Upper lobe of left lung (tissue), 6 donors: ENCODE data around the gene STIP1. TPM values are rescaled to one million over a fixed set of nuclear protein-coding genes. Genes with fewer than 3 reads are reported as not detected.

Experiments used
- ATAC-seq, 2 donors: fragments of 200-7000 bp; cut with Tn5 transposase; one replicate each; pipeline ENCODE4 v1.9.1; 2022; ENCODE audit warnings: mild to moderate bottlenecking in 2 of 2, moderate library complexity in 2 of 2; ENCODE audit not compliant: low FRiP score in 2 of 2
- DNase-seq, 2 donors: peaks; one replicate each; pipeline ENCODE4 v3.0.0-alpha.2; 2019 to 2020
- H3K27ac ChIP-seq, 4 donors: fragments of 200-600 bp; sonication (generic); one replicate each; pipeline ENCODE4 v1.5.1; 2016 to 2019
- H3K27me3 ChIP-seq, 4 donors: fragments of 200-600 bp; sonication (generic); one replicate each; pipeline ENCODE4 v1.5.1; 2017 to 2019
- H3K36me3 ChIP-seq, 4 donors: fragments of 200-600 bp; sonication (generic); one replicate each; pipeline ENCODE4 v1.5.1; 2016 to 2019
- H3K4me1 ChIP-seq, 4 donors: fragments of 200-600 bp; sonication (generic); one replicate each; pipeline ENCODE4 v1.5.1; 2018 to 2019
- H3K4me3 ChIP-seq, 4 donors: fragments of 200-600 bp; sonication (generic); one replicate each; pipeline ENCODE4 v1.5.1; 2017 to 2019; ENCODE audit warnings: mild to moderate bottlenecking in 2 of 4, moderate library complexity in 1 of 4
- H3K9me3 ChIP-seq, 4 donors: fragments of 200-600 bp; sonication (generic); one replicate each; pipeline ENCODE4 v1.5.1; 2018 to 2019
- EP300 ChIP-seq, 4 donors: sonication (generic); formaldehyde crosslinking; IDR thresholded peaks; one replicate each; pipeline ENCODE4 v1.5.1; 2017; ENCODE audit warnings: antibody characterized with exemption in 4 of 4, control low read depth in 2 of 4
- POLR2A ChIP-seq, 4 donors: fragments of 450-650 bp; IDR thresholded peaks; one replicate each; pipeline ENCODE4 v1.5.1; 2016 to 2017; ENCODE audit warnings: antibody characterized with exemption in 4 of 4, mild to moderate bottlenecking in 2 of 4
- POLR2AphosphoS5 ChIP-seq, 2 donors: sonication (generic); formaldehyde crosslinking; IDR thresholded peaks; one replicate each; pipeline ENCODE4 v1.5.1; 2017; ENCODE audit warnings: antibody characterized with exemption in 2 of 2
- WGBS, 2 donors: methylation state at CpG; one replicate each; pipeline ENCODE4 v1.1.5; 2017 to 2018; 5-methylcytosine and 5-hydroxymethylcytosine counted together
- total RNA-seq, 6 donors: library from RNA; depleted of rRNA in 4 of 6; stranded (reverse); fragments of >200 nt in 4 of 6; gene quantifications; one replicate each; pipeline versions ENCODE4 v1.1.0 to v1.2.1, GENCODE V29; 2016 to 2021
- TF ChIP-seq, protein P1 (sequence below), 6 experiments: fragments of 450-650 bp in 4 of 6; fragments of 200-600 bp in 2 of 6; sonication (generic) in 2 of 6; IDR thresholded peaks; one replicate each; pipeline ENCODE4 v1.5.1; 2016 to 2019; ENCODE audit warnings: antibody characterized with exemption in 6 of 6
- donor health status: DM: no; HTN: no; CAD: no; lungs with moderate emphysema.
- donor health status: DM: no; HTN: yes; CAD: no; lungs with severe emphysema.

Gene STIP1
- total RNA-seq, 6 donors from 2014 or later, result 37.8 to 132 (median 82.6) TPM

- Histone ChIP-seq H3K27ac (peak overlapping the region; percentile 83 to 96 (median 92)), H3K4me1 (peaks cover 44 to 61% (median 49%) of the 10 kb centered on the region in 4 donors), H3K9me3 (no peaks in the 10 kb centered on the region), H3K36me3 (peaks cover 0 to 14% (median 9%) of the 10 kb centered on the region in 4 donors), H3K4me3 (peak overlapping the region in 3 of 4 donors; percentile 62 to 76 (median 72)), H3K27me3 (no peaks in the 10 kb centered on the region)
- ATAC-seq, result no peak
- DNase-seq, result peak in 1 of 2 donors; percentile 29
- no peak for TF ChIP-seq POLR2A (IDR thresholded peaks at IDR 0.05)
- WGBS, 2 donors, result 68 to 92% methylated on average over 3 of the region's 3 CpGs
Measured at GRCh38 chr11:64227405-64227956, 41.5 kb downstream of the STIP1 start.

DNA sequence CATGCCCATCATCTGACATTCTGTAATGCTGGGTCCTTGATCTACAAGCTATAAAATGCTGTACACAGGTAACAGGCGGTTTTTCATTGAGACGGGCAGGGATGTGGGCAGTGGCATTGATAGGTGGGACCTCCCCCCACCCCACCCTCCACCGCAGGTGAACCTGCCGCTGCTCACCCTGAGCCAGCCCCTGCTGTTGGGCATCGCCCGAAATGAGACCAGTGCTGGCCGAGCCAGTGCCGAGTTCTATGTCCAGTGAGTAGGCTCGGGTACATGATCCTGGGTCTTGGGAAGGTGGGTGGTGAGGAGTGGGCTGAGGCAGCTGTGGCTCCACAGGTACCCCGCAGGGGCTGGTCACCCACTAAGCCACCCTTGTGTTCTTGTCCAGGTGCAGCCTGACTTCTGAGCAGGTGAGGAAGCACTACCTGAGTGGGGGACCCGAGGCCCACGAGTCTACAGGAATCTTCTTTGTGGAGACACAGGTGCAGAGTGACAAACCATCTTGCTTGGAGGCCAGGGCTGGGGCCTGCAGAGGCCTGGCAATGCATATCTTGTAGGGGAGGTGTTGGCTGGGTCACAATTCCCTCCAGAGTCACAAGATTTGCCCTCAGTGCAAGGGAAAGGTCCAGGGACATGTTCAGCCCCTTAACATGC is 43.2 kb downstream of the STIP1 start:
- DNase-seq (peak in 1 of 2 donors; percentile 36), ATAC-seq (no peak)
- WGBS, 2 donors, result 88 to 97% methylated on average over 10 to 11 of the region's 12 CpGs
- H3K36me3 ChIP-seq, result peaks cover 0 to under 1% (median 0%) of the 10 kb centered on the region in 4 donors
- H3K27ac ChIP-seq, result peak overlapping the region; percentile 87 to 96 (median 90)
- no peak overlapping the region for H3K4me3 ChIP-seq
- no peaks in the 10 kb centered on the region for H3K27me3 ChIP-seq
- TF ChIP-seq EP300 (IDR thresholded peaks at IDR 0.05) (no peak), POLR2A (IDR thresholded peaks at IDR 0.05) (no peak), POLR2AphosphoS5 (IDR thresholded peaks at IDR 0.05) (no peak)
- TF ChIP-seq, protein P1, sequence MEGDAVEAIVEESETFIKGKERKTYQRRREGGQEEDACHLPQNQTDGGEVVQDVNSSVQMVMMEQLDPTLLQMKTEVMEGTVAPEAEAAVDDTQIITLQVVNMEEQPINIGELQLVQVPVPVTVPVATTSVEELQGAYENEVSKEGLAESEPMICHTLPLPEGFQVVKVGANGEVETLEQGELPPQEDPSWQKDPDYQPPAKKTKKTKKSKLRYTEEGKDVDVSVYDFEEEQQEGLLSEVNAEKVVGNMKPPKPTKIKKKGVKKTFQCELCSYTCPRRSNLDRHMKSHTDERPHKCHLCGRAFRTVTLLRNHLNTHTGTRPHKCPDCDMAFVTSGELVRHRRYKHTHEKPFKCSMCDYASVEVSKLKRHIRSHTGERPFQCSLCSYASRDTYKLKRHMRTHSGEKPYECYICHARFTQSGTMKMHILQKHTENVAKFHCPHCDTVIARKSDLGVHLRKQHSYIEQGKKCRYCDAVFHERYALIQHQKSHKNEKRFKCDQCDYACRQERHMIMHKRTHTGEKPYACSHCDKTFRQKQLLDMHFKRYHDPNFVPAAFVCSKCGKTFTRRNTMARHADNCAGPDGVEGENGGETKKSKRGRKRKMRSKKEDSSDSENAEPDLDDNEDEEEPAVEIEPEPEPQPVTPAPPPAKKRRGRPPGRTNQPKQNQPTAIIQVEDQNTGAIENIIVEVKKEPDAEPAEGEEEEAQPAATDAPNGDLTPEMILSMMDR (IDR thresholded peaks at IDR 0.05), result no peak
- peaks cover 55 to 78% (median 61%) of the 10 kb centered on the region in 4 donors for H3K4me1 ChIP-seq
- H3K9me3 ChIP-seq, result no peaks in the 10 kb centered on the region

DNA sequence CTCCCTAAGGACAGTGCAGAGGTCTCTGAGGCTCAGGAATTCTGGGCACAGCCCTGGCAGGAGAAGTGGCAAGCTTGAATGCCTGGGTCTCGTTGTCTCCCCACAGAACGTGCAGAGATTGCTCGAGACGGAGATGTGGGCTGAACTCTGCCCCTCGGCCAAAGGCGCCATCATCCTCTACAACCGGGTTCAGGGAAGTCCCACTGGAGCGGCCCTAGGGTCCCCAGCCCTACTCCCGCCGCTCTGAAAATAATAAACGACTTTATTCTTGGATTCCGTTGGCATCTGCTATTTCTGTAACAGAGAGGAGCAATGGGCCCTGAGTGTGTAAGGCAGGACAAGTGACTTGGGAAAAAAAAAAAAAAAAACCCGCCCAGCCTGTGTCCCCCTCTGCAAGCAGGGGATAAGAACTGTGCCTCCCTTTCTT is 43.8 kb downstream of the STIP1 start:
- peaks cover 53 to 73% (median 60%) of the 10 kb centered on the region in 4 donors for H3K4me1 ChIP-seq
- H3K36me3 ChIP-seq, result no peaks in the 10 kb centered on the region
- H3K27ac ChIP-seq, result peak overlapping the region; percentile 87 to 96 (median 90)
- no peaks in the 10 kb centered on the region for H3K27me3 ChIP-seq
- peak overlapping the region; percentile 4 to 93 (median 72) for H3K4me3 ChIP-seq
- no peak for TF ChIP-seq POLR2A (IDR thresholded peaks at IDR 0.05)
- TF ChIP-seq, protein P1 (IDR thresholded peaks at IDR 0.05), result no peak
- TF ChIP-seq POLR2AphosphoS5 (IDR thresholded peaks at IDR 0.05), result no peak
- no peak for TF ChIP-seq EP300 (IDR thresholded peaks at IDR 0.05)
- DNase-seq (no peak), ATAC-seq (no peak)
- no peaks in the 10 kb centered on the region for H3K9me3 ChIP-seq
- 27 to 48% methylated on average over 7 to 13 of the region's 13 CpGs for WGBS, 2 donors

DNA sequence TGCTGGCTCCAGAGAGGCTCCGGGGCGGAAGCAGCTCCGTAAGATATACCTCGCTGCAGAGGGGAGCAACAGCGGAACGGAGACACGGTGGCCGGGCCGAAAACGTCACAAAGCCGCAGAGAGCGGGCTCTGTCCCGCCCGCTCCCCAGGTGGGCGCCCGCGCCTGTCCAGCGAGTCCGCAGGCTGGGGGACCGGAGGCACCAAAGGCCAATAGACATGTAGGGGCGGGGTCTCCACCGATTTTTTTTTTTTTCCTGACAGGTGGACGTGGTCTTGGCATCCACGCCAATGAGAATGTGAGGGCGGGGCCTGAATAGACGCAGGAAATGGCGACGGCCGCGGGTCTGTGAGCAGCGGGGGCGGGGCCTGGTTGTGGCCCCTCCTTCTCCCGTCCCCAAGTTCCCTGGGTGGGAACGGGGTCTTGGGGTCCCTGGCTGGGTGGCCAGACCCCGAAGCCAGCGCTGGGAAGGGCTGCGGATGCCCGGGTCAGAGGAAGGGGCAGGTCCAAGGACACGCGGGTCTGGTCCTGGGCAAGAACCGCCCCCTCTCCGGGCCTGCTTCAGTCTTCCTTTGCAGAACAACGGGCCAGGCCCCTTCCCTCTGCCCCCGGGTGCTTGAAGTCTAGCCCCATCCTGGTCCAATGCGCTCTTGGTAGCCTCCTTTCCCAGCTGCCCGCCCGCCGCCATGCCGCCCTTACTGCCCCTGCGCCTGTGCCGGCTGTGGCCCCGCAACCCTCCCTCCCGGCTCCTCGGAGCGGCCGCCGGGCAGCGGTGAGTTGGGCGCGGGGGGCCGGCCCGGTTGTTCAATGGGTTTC is 44.4 kb downstream of the STIP1 start, which contains the start of gene DNAJC4:
Gene DNAJC4, plus strand, starts transcription at position 378 of the 814 bp plus-strand sequence. Its CDS starts 307 bp downstream, at position 685.
- ATAC-seq (peak; percentile 78 to 80), DNase-seq (peak; percentile 94 to 98)
- Histone ChIP-seq H3K4me3 (peak within 1 kb of the TSS; percentile 31 to 93 (median 72)), H3K4me1 (peaks cover 52 to 73% (median 60%) of the 10 kb centered on the region in 4 donors), H3K27me3 (no peaks in the 10 kb centered on the region), H3K36me3 (no peaks in the 10 kb centered on the region), H3K9me3 (no peaks in the 10 kb centered on the region), H3K27ac (peak within 1 kb of the TSS; percentile 87 to 96 (median 90))
- TF ChIP-seq POLR2A (IDR thresholded peaks at IDR 0.05) (peak in 2 of 4 donors; percentile 49 to 63), POLR2AphosphoS5 (IDR thresholded peaks at IDR 0.05) (peak; percentile 41 to 61), EP300 (IDR thresholded peaks at IDR 0.05) (no peak)
- TF ChIP-seq, protein P1 (IDR thresholded peaks at IDR 0.05), result peak in 1 of 6 experiments; percentile 4
- WGBS, 2 donors, result 1% methylated on average over 27 to 62 of the region's 62 CpGs

- no peak for TF ChIP-seq POLR2A (IDR thresholded peaks at IDR 0.05)
- no peaks in the 10 kb centered on the region for H3K36me3 ChIP-seq
- WGBS, 2 donors, result 5% methylated on average over 5 to 8 of the region's 8 CpGs
- peak overlapping the region; percentile 31 to 93 (median 72) for H3K4me3 ChIP-seq
- H3K27ac ChIP-seq, result peak overlapping the region; percentile 87 to 96 (median 90)
- H3K9me3 ChIP-seq, result no peaks in the 10 kb centered on the region
- no peaks in the 10 kb centered on the region for H3K27me3 ChIP-seq
- peaks cover 55 to 75% (median 63%) of the 10 kb centered on the region in 4 donors for H3K4me1 ChIP-seq
- no peak for ATAC-seq
- no peak for DNase-seq
Measured at GRCh38 chr11:64230985-64231365, 45.0 kb downstream of the STIP1 start.
